NT2/D1 (cell line): ENCODE results near the gene RHOB.

ENCODE experiments used
- DNase-seq: peaks from one replicate; pipeline ENCODE4 v3.0.0-alpha.2; 2011; ENCODE audit warnings: low read depth, low spot score
- H3K27me3 ChIP-seq: 2 replicates; pipeline ENCODE4 v1.6.0; 2011; ENCODE audit warnings: mild to moderate bottlenecking; ENCODE audit not compliant: insufficient read length, insufficient read depth
- H3K36me3 ChIP-seq: 2 replicates; pipeline ENCODE4 v1.6.1; 2011; ENCODE audit warnings: mild to moderate bottlenecking, low read length, mixed read lengths; ENCODE audit not compliant: insufficient read depth, insufficient read length
- H3K4me1 ChIP-seq: 2 replicates; pipeline ENCODE4 v1.5.1; 2011; ENCODE audit not compliant: insufficient read depth, insufficient read length
- H3K4me3 ChIP-seq: 2 replicates; pipeline ENCODE4 v1.5.1; 2011; ENCODE audit warnings: low read depth; ENCODE audit not compliant: insufficient read length
- H3K9ac ChIP-seq: 2 replicates; pipeline ENCODE4 v1.6.0; 2011; ENCODE audit warnings: low read depth; ENCODE audit not compliant: insufficient read length
- H3K9me3 ChIP-seq: 2 replicates; pipeline ENCODE4 v1.5.1; 2011; ENCODE audit warnings: mild to moderate bottlenecking, low read length; ENCODE audit not compliant: insufficient read depth
- SUZ12 ChIP-seq: IDR thresholded peaks from 2 replicates; pipeline ENCODE4 v1.6.1; 2011; ENCODE audit not compliant: insufficient read length, insufficient read depth; ENCODE audit errors: extremely low read depth
- YY1 ChIP-seq: IDR thresholded peaks from 2 replicates; pipeline ENCODE4 v1.6.1; 2011; ENCODE audit not compliant: insufficient read length, insufficient read depth
- ZNF274 ChIP-seq: IDR thresholded peaks from 2 replicates; pipeline ENCODE4 v1.6.1; 2011; ENCODE audit warnings: mild to moderate bottlenecking, low read depth, low read length

The RHOB gene

DNA sequence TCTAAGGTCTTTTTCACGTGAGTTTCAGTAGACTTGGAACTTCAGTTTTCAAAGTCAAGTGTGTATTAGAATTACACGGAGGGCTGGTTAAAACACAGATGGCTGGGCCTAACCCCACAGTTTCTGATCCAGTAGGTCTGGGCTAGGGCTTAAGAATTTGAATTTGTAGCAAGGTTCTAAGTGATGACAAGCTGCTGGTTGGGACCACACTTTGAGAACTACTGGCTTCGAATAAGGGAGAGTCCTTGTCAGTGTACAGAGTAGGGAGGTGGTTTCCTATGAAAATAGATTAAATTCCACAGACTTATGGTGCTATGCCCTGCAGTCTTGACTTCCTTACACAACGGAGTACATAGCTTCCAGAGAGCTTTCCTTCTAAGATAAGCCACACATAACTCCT lies 4.5 kb downstream of the RHOB start:
- Histone ChIP-seq H3K4me1 (peaks cover 2% of the 10 kb centered on the region), H3K36me3 (peaks cover 21% of the 10 kb centered on the region), H3K9me3 (no peaks in the 10 kb centered on the region), H3K27me3 (peaks cover 15% of the 10 kb centered on the region), H3K9ac (no peak overlapping the region), H3K4me3 (no peak overlapping the region)
- no peak for DNase-seq
- TF ChIP-seq ZNF274 (no peak), SUZ12 (no peak), YY1 (no peak)

DNA sequence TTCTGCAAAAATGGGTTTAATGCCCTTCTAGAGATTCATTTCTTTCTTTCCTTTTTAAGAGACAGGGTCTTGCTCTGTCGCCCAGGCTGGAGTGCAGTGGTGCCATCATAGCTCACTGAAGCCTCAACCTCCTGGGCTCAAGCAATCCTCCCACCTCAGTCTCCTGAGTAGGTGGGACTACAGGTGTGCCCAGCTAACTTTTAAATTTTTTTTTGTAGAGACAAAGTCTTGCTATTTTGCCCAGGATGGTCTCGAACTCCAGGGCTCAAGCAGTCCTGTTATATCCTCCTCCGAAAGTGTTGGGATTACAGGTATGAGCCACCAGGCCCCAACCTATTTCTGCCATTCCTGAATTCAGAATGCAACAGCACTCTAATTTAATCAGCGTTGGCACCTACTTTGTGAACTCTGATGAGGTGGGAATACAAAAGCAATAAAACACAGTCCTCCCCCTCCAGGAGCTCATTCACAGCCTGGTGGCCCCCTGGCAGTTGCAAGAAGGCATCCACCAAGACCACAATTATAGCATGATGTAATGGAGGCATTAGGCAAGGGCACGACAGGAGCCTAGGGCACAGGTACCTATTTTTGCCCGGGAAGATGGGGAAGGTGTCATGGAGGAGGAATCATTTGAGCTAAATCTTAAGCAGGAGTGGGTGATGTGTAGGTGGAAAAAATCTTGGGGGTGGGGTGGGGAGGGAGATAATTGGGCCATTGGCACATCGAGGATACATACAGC lies 5.1 kb downstream of the RHOB start:
- H3K36me3 ChIP-seq, result peaks cover 21% of the 10 kb centered on the region
- no peak overlapping the region for H3K4me3 ChIP-seq
- H3K4me1 ChIP-seq, result peaks cover 2% of the 10 kb centered on the region
- DNase-seq, result no peak
- H3K27me3 ChIP-seq, result peaks cover 15% of the 10 kb centered on the region
- TF ChIP-seq SUZ12 (no peak), ZNF274 (no peak), YY1 (no peak)
- no peak overlapping the region for H3K9ac ChIP-seq
- H3K9me3 ChIP-seq, result no peaks in the 10 kb centered on the region

DNA sequence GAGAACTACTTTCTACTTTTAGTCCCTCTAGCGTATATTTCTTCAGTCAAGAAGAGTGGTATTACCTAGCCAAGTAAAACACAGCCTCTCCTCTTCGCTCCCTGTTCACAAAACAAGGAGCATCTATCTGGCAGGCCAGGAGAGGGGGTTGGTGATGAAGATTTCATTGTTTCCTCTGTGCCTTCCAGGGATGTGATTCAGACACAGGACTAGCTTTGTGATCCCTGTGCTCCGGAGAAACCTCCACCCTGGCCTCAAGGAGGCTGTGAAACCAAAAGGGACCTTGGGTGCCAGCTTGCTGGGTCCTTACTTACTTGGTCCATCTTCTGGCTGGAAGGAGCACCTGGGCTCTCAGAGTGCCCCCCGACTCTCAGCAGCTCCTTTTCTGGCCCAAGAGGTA lies 5.7 kb downstream of the RHOB start:
- H3K9ac ChIP-seq, result no peak overlapping the region
- no peak overlapping the region for H3K4me3 ChIP-seq
- no peak for DNase-seq
- TF ChIP-seq SUZ12 (no peak), YY1 (no peak)
- peaks cover 2% of the 10 kb centered on the region for H3K4me1 ChIP-seq
- no peaks in the 10 kb centered on the region for H3K9me3 ChIP-seq
- peaks cover 15% of the 10 kb centered on the region for H3K36me3 ChIP-seq
- H3K27me3 ChIP-seq, result peaks cover 15% of the 10 kb centered on the region

DNA sequence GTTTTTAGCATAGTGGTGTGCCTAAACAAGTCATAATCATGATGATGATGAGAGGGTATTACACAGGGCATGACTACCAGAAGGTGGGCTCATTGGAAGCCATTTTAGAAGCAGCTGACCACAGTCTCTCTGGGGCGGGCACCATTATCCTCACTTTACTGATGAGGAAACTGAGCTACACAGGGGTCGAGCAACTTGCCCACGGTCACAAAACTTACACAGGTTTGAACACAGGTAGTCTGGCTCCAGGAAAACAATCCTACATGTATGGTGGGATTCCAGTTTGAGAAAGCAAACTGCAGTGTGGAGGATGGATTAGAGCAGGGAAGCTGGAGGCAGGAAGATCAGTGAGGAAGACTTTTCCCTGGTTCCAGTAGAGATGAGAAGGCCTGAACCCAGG lies 6.2 kb downstream of the RHOB start:
- peaks cover 2% of the 10 kb centered on the region for H3K4me1 ChIP-seq
- no peak overlapping the region for H3K9ac ChIP-seq
- peaks cover 15% of the 10 kb centered on the region for H3K27me3 ChIP-seq
- H3K36me3 ChIP-seq, result peaks cover 10% of the 10 kb centered on the region
- DNase-seq, result no peak
- TF ChIP-seq YY1 (no peak), ZNF274 (no peak), SUZ12 (no peak)
- H3K4me3 ChIP-seq, result no peak overlapping the region
- no peaks in the 10 kb centered on the region for H3K9me3 ChIP-seq

DNA sequence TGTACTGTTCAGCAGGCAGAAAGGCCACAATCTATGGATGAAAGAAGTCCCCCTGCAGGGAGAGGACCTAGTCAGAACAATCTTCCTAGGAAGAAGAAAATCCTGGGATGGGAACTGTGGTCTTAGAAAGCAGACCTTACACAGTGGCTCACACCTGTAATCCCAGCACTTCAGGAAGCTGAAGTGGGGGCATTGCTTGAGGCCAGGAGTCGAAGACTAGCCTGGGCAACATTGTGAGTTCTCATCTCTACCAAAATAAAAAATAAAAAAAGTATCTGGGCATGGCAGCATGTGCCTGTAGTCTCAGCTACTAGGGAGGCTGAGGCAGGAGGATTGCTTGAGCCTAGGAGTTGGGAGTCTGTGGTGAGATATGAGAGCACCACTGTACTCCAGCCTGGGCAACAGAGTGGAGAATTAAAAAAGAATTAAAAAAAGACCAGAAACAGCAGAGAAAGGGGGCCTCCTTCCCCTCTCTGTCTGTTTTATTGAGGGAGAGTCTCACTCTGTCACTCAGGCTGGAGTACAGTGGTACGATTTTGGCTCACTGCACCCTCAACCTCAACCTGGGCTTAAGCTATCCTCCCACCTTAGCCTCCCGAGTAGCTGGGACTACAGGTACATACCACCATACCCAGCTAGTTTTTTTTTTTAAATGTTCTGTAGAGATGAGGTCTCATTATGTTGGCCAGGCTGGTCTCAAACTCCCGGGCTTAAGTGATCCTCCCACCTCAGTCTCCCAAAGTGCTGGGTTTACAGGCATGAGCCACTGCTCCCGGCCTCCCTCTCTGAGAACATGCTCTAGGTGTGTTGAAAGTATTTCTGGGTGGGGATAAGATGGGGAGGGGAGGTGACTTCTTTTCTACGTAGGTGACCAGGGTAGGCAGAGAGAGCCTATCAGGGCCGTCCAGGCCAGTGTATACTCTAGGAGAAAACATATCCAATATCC lies 7.4 kb downstream of the RHOB start:
- TF ChIP-seq ZNF274 (no peak), SUZ12 (no peak), YY1 (no peak)
- Histone ChIP-seq H3K4me3 (no peak overlapping the region), H3K27me3 (peaks cover 15% of the 10 kb centered on the region), H3K9me3 (no peaks in the 10 kb centered on the region; the same call in 1 of the 2 replicates), H3K4me1 (peaks cover 2% of the 10 kb centered on the region), H3K9ac (no peak overlapping the region), H3K36me3 (peaks cover 2% of the 10 kb centered on the region)
- DNase-seq, result no peak

DNA sequence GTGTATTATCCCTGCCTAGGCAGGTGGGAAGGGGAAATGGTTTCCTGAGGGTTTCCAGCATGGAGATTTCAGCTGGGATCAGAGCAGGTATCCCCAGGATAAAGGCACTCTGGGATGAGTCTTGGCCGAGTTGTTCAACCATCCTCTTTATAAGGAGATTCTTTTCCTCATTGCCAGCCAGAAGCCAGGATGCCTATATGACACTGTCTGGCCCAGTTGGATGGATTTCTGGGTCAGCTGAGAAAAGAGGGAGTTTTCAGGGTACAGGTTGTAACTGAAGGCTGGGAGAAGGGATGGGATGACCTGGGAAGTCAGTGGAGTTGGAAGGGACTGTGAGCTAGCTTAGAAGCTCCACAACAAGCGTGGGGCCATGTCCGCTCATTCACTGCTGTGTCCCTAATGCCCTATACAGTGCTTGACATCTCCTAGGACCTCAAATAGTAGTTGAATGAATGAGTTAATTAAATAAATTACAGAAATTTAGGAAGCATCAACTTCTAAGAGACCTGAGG lies 8.3 kb downstream of the RHOB start:
- TF ChIP-seq YY1 (no peak), ZNF274 (no peak), SUZ12 (no peak)
- no peaks in the 10 kb centered on the region for H3K4me1 ChIP-seq
- H3K9ac ChIP-seq, result no peak overlapping the region
- no peak overlapping the region for H3K4me3 ChIP-seq
- peaks cover 12% of the 10 kb centered on the region for H3K27me3 ChIP-seq
- H3K9me3 ChIP-seq, result no peaks in the 10 kb centered on the region; the same call in 1 of the 2 replicates
- DNase-seq, result no peak
- H3K36me3 ChIP-seq, result no peaks in the 10 kb centered on the region

DNA sequence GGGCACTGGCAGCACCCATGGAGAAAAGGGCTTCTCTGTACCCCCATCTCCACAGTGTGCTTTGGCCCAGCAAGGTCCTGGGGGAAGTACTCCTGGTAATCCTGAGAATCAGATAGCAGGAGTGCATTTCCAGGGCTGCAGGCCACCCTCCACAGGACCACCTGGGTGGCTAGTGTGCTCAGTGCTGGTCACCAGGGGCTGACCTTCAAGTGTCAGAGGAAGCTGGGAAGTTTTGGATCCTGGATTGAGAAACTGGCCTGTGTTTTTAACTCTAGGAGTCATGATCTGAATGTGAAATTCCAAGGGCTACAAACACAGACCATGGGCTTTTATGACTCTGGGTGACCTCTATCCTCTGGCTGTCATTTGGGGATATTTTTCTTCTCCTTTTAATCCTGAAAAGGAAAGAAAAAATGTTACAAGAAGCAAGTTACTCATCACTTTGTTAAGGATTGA lies 9.3 kb downstream of the RHOB start:
- no peaks in the 10 kb centered on the region for H3K4me1 ChIP-seq
- no peak for DNase-seq
- H3K27me3 ChIP-seq, result peaks cover 10% of the 10 kb centered on the region
- no peaks in the 10 kb centered on the region for H3K36me3 ChIP-seq
- TF ChIP-seq ZNF274 (no peak), YY1 (no peak), SUZ12 (no peak)
- no peaks in the 10 kb centered on the region; the same call in 1 of the 2 replicates for H3K9me3 ChIP-seq
- no peak overlapping the region for H3K9ac ChIP-seq
- H3K4me3 ChIP-seq, result no peak overlapping the region
